Neural cell (in vitro differentiated cells): Measurements from ENCODE around the gene D2HGDH. TPM values are rescaled to one million over a fixed set of nuclear protein-coding genes. Genes with fewer than 3 reads are reported as not detected.

ENCODE experiments used
- H2AFZ ChIP-seq: fragments of 200-600, 300-800 bp; sonication (generic), shearing (Covaris generic); 2 replicates; pipeline ENCODE4 v1.6.0; 2014; ENCODE audit warnings: low read depth, mild to moderate bottlenecking, antibody characterized with exemption, low read length, moderate library complexity
- H3F3A ChIP-seq: fragments of 200-600 bp; shearing (Covaris generic); 2 replicates; pipeline ENCODE4 v1.6.1; 2016; ENCODE audit warnings: mild to moderate bottlenecking, moderate library complexity, mixed read lengths, antibody characterized with exemption, low read length; ENCODE audit not compliant: insufficient read depth, poor library complexity, severe bottlenecking
- H3K27ac ChIP-seq: fragments of 200-600, 300-800 bp; sonication (generic), shearing (Covaris generic); 2 replicates; pipeline ENCODE4 v1.5.1; 2014; ENCODE audit warnings: mild to moderate bottlenecking, low read length, moderate library complexity
- H3K27me3 ChIP-seq: fragments of 300-800, 200-600 bp; sonication (generic), shearing (Covaris generic); 2 replicates; pipeline ENCODE4 v1.6.0; 2014; ENCODE audit warnings: mild to moderate bottlenecking, low read depth, low read length, moderate library complexity; ENCODE audit not compliant: insufficient read depth
- H3K36me3 ChIP-seq: fragments of 300-800, 200-600 bp; sonication (generic), shearing (Covaris generic); 2 replicates; pipeline ENCODE4 v1.5.1; 2014; ENCODE audit warnings: mild to moderate bottlenecking, antibody characterized with exemption, low read length, moderate library complexity; ENCODE audit not compliant: insufficient read depth
- H3K4me2 ChIP-seq: fragments of 300-800, 200-600 bp; sonication (generic), shearing (Covaris generic); 2 replicates; pipeline ENCODE4 v1.6.0; 2014; ENCODE audit warnings: mild to moderate bottlenecking, low read length
- H3K4me3 ChIP-seq: fragments of 300-800, 200-600 bp; sonication (generic), shearing (Covaris generic); 2 replicates; pipeline ENCODE4 v1.5.1; 2014; ENCODE audit warnings: mild to moderate bottlenecking, low read length, moderate library complexity
- H3K79me2 ChIP-seq: fragments of 200-600 bp; shearing (Covaris generic); replicated peaks from 2 replicates; pipeline ENCODE4 v1.6.0; 2014; ENCODE audit warnings: mild to moderate bottlenecking, low read length, moderate library complexity; ENCODE audit not compliant: insufficient read depth
- H3K9ac ChIP-seq: fragments of 300-800, 200-600 bp; sonication (generic), shearing (Covaris generic); 2 replicates; pipeline ENCODE4 v1.6.1; 2016; ENCODE audit warnings: mild to moderate bottlenecking, low read length, mixed read lengths
- H3K9me2 ChIP-seq: fragments of 200-600 bp; shearing (Covaris generic); 2 replicates; pipeline ENCODE4 v1.6.1; 2016; ENCODE audit warnings: mild to moderate bottlenecking, low read length, mixed read lengths; ENCODE audit not compliant: insufficient read depth
- H3K9me3 ChIP-seq: fragments of 200-600, 300-800 bp; sonication (generic), shearing (Covaris generic); 2 replicates; pipeline ENCODE4 v1.6.1; 2016; ENCODE audit warnings: mild to moderate bottlenecking, mixed run types, low read length, moderate library complexity, mixed read lengths
- H4K20me1 ChIP-seq: fragments of 200-600 bp; shearing (Covaris generic); 2 replicates; pipeline ENCODE4 v1.6.1; 2016; ENCODE audit warnings: mild to moderate bottlenecking, mixed run types; ENCODE audit not compliant: insufficient read depth
- EP300 ChIP-seq: fragments of 450-650 bp; conservative IDR thresholded peaks from 2 replicates; pipeline ENCODE4 v1.6.1; 2014; ENCODE audit warnings: antibody characterized with exemption, mild to moderate bottlenecking, moderate library complexity; ENCODE audit not compliant: poor library complexity, severe bottlenecking
- EZH2 ChIP-seq: fragments of 200-600, 300-800 bp; shearing (Covaris generic), sonication (generic); IDR thresholded peaks from 2 replicates; pipeline ENCODE4 v1.6.1; 2014; ENCODE audit warnings: antibody characterized with exemption, low read length, borderline replicate concordance, mild to moderate bottlenecking; ENCODE audit not compliant: insufficient read depth, poor library complexity, severe bottlenecking
- MXI1 ChIP-seq: fragments of 450-650 bp; conservative IDR thresholded peaks from 2 replicates; pipeline ENCODE4 v1.6.1; 2014; ENCODE audit warnings: antibody characterized with exemption, mild to moderate bottlenecking; ENCODE audit not compliant: poor library complexity, severe bottlenecking
- POLR2AphosphoS5 ChIP-seq: IDR thresholded peaks from 2 replicates; pipeline ENCODE4 v1.6.1; 2012
- RAD21 ChIP-seq: fragments of 450-650 bp; conservative IDR thresholded peaks from 2 replicates; pipeline ENCODE4 v1.6.1; 2014; ENCODE audit warnings: antibody characterized with exemption, mild to moderate bottlenecking, moderate library complexity
- SMC3 ChIP-seq: fragments of 450-650 bp; conservative IDR thresholded peaks from 2 replicates; pipeline ENCODE4 v1.6.1; 2014; ENCODE audit warnings: antibody characterized with exemption, mild to moderate bottlenecking, moderate library complexity; ENCODE audit not compliant: poor library complexity
- TAF1 ChIP-seq: IDR thresholded peaks from 2 replicates; pipeline ENCODE4 v1.6.1; 2012; ENCODE audit warnings: low read depth
- polyA plus RNA-seq: library from polyadenylated mRNA; depleted of rRNA; stranded (reverse); fragments of >200 nt; gene quantifications from 2 replicates; pipeline ENCODE4 v1.2.3, GENCODE V29; 2014
- TF ChIP-seq, protein P1 (sequence below): IDR thresholded peaks from 2 replicates; pipeline ENCODE4 v1.6.1; 2012; ENCODE audit warnings: borderline replicate concordance
- TF ChIP-seq, protein P2 (sequence below): fragments of 450-650 bp; IDR thresholded peaks from 2 replicates; pipeline ENCODE4 v1.5.1; 2014; ENCODE audit warnings: antibody characterized with exemption, mild to moderate bottlenecking, moderate library complexity; ENCODE audit not compliant: poor library complexity, severe bottlenecking

D2HGDH gene
- polyA plus RNA-seq, 1 donor from 2014 or later: 12.6 TPM

DNA sequence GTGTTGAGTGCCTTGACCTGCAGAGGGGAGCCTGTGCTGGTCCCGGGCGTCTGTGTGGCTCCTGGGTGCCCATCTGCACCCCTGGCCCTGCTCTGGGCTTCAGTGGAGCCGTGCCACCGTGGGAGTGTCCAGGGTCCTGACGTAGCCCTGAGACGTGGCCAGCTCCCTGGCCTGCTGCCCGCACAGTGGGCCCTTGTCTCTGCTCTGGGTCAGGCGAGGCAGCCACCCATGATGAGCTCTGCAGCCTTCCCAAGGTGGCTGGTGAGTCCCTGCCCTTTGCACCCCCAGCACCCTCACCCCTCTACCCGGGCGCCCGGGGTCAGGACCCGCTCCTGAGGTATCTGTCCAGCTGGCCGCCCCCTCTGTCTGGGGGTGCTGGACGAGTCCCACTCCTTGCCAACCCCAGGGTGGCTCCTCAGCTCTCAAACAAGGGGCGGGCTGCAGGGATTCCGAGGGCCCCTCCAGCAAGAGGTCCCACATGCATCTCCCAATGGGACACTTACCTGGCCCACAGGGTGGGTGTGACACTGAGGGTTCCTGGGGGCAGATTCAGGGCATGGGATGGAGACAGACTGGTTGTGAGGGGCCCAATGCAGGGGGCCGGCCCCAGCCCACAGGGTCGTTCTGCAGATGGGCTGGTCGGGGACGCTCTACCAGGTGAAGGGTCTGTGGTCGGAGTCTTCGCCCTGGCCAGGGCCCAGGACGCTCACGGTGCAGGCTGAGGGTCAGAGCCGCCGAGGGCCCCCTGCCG lies 76.9 kb downstream of the D2HGDH start:
- no peak overlapping the region for H2AFZ ChIP-seq
- no peaks in the 10 kb centered on the region for H3K27me3 ChIP-seq
- no peaks in the 10 kb centered on the region for H3K9me3 ChIP-seq
- no peak overlapping the region for H3K4me3 ChIP-seq
- H3K36me3 ChIP-seq: no peaks in the 10 kb centered on the region
- TF ChIP-seq MXI1 (no peak), EZH2 (no peak), EP300 (no peak), TAF1 (no peak), RAD21 (no peak), SMC3 (no peak), POLR2AphosphoS5 (no peak)
- TF ChIP-seq, protein P1, sequence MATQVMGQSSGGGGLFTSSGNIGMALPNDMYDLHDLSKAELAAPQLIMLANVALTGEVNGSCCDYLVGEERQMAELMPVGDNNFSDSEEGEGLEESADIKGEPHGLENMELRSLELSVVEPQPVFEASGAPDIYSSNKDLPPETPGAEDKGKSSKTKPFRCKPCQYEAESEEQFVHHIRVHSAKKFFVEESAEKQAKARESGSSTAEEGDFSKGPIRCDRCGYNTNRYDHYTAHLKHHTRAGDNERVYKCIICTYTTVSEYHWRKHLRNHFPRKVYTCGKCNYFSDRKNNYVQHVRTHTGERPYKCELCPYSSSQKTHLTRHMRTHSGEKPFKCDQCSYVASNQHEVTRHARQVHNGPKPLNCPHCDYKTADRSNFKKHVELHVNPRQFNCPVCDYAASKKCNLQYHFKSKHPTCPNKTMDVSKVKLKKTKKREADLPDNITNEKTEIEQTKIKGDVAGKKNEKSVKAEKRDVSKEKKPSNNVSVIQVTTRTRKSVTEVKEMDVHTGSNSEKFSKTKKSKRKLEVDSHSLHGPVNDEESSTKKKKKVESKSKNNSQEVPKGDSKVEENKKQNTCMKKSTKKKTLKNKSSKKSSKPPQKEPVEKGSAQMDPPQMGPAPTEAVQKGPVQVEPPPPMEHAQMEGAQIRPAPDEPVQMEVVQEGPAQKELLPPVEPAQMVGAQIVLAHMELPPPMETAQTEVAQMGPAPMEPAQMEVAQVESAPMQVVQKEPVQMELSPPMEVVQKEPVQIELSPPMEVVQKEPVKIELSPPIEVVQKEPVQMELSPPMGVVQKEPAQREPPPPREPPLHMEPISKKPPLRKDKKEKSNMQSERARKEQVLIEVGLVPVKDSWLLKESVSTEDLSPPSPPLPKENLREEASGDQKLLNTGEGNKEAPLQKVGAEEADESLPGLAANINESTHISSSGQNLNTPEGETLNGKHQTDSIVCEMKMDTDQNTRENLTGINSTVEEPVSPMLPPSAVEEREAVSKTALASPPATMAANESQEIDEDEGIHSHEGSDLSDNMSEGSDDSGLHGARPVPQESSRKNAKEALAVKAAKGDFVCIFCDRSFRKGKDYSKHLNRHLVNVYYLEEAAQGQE: no peak
- TF ChIP-seq, protein P2, sequence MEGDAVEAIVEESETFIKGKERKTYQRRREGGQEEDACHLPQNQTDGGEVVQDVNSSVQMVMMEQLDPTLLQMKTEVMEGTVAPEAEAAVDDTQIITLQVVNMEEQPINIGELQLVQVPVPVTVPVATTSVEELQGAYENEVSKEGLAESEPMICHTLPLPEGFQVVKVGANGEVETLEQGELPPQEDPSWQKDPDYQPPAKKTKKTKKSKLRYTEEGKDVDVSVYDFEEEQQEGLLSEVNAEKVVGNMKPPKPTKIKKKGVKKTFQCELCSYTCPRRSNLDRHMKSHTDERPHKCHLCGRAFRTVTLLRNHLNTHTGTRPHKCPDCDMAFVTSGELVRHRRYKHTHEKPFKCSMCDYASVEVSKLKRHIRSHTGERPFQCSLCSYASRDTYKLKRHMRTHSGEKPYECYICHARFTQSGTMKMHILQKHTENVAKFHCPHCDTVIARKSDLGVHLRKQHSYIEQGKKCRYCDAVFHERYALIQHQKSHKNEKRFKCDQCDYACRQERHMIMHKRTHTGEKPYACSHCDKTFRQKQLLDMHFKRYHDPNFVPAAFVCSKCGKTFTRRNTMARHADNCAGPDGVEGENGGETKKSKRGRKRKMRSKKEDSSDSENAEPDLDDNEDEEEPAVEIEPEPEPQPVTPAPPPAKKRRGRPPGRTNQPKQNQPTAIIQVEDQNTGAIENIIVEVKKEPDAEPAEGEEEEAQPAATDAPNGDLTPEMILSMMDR: no peak
- no peak overlapping the region for H3K9ac ChIP-seq
- H3K79me2 ChIP-seq: no peaks in the 10 kb centered on the region
- H3K27ac ChIP-seq: no peak overlapping the region
- no peak overlapping the region for H3K4me2 ChIP-seq
- H3F3A ChIP-seq: no peaks in the 10 kb centered on the region
- H3K9me2 ChIP-seq: no peaks in the 10 kb centered on the region
- no peaks in the 10 kb centered on the region for H4K20me1 ChIP-seq

DNA sequence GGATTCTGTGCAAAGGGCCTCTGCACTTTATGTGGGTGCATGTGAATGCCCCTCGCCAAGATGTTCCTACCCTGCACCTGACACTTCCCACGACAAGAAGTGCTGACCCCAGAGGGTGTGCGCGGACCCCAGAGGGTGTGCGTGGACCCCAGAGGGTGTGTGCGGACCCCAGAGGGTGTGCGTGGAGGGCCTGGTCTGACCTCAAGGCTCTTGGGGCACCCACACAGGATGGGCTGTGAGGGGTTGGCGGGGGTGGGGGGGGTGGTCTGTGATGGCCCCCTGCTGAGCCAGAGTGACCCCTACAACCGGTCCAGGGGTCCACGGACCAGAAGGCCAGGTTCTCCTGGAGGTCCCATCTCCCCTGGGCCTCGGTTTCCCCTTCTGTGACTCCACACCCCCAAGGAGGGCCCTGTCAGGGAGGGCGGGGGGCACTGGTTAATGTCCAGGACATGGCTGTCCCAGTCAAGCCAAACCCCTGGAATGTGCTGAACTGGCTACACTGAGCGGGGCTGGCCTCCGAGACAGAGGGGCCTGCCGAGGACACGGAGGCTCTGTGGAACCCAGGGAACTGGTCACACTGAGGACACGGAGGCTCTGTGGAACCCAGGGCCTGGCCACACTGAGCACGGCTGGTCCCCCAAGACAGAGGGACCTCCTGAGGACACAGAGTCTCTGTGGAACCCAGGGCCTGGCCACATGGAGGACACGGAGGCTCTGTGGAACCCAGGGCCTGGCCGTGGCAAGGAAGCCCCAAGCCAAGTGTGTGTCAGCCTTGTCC lies 77.7 kb downstream of the D2HGDH start:
- no peak for TF ChIP-seq RAD21
- TF ChIP-seq TAF1: no peak
- TF ChIP-seq EZH2: no peak
- no peak for TF ChIP-seq POLR2AphosphoS5
- TF ChIP-seq, protein P1: no peak
- no peak for TF ChIP-seq MXI1
- no peaks in the 10 kb centered on the region for H3K9me3 ChIP-seq
- H3K4me3 ChIP-seq: no peak overlapping the region
- no peaks in the 10 kb centered on the region for H3K27me3 ChIP-seq
- no peak overlapping the region for H2AFZ ChIP-seq
- no peaks in the 10 kb centered on the region for H4K20me1 ChIP-seq
- no peaks in the 10 kb centered on the region for H3F3A ChIP-seq
- H3K4me2 ChIP-seq: no peak overlapping the region
- H3K9ac ChIP-seq: no peak overlapping the region
- H3K9me2 ChIP-seq: no peaks in the 10 kb centered on the region
- H3K79me2 ChIP-seq: no peaks in the 10 kb centered on the region
- H3K27ac ChIP-seq: no peak overlapping the region
- no peaks in the 10 kb centered on the region for H3K36me3 ChIP-seq
